AG04449 (cell line): ENCODE measurements around the gene HOXB1.
A peak's percentile ranks its signal among the peaks of the same experiment; 100 is the strongest.

Experiments used
- CTCF ChIA-PET: fragments of 350-600 bp; formaldehyde crosslinking; extraction: SDS; loops from one replicate; lab custom pipeline; 2021; ENCODE audit warnings: antibody characterized with exemption; lab: Yijun Ruan, JAX
- POLR2A ChIA-PET: fragments of 400-600, 350-600 bp; formaldehyde crosslinking; extraction: SDS; loops from one replicate; lab custom pipeline; 2020; ENCODE audit warnings: antibody characterized with exemption, inconsistent platforms; lab: Yijun Ruan, JAX
- DNase-seq: peaks from one replicate; pipeline ENCODE4 v3.0.0-alpha.2; 2010; ENCODE audit warnings: low read depth, low spot score
- H3K4me3 ChIP-seq: 2 replicates; pipeline ENCODE4 v1.5.1; 2011; ENCODE audit warnings: low read depth, mild to moderate bottlenecking, control low read depth, low read length
- CTCF ChIP-seq: IDR thresholded peaks from one replicate; pipeline ENCODE4 v1.5.1; 2011; ENCODE audit warnings: mild to moderate bottlenecking, moderate library complexity, low read length, control low read depth, inconsistent platforms; ENCODE audit not compliant: insufficient read depth; ENCODE audit errors: missing control alignments

Gene HOXB1

GRCh38 chr17:48549914-48550501 is 19.2 kb upstream of the HOXB1 start:
- CTCF ChIA-PET = interaction anchor here (0.9 to 2.2 kb wide), 8 partner anchors 10 to 63 kb away, joined by 3 to 10 read pairs (median 4); partner anchors contain the start of gene HOXB5
- DNase-seq = no peak
- peak overlapping the region; percentile 41 for H3K4me3 ChIP-seq
- no peak for TF ChIP-seq CTCF
- POLR2A ChIA-PET = interaction anchor here (0.7 to 1.4 kb wide), 5 partner anchors 8 to 57 kb away, joined by 3 to 5 read pairs (median 3); no protein-coding TSS in a partner anchor

GRCh38 chr17:48549281-48549630 is 18.4 kb upstream of the HOXB1 start:
- TF ChIP-seq CTCF = no peak
- no peak overlapping the region for H3K4me3 ChIP-seq
- POLR2A ChIA-PET = interaction anchor here (0.9 to 1.3 kb wide), 2 partner anchors 10 to 42 kb away, joined by 3 to 5 read pairs; no protein-coding TSS in a partner anchor
- CTCF ChIA-PET = interaction anchor here (0.7 to 2.2 kb wide), 9 partner anchors 9 to 214 kb away, joined by 3 to 10 read pairs (median 4); partner anchors contain the start of gene HOXB5
- DNase-seq = no peak

- ChIA-PET POLR2A (interaction anchor here (0.7 to 2.0 kb wide), 4 partner anchors 9 to 66 kb away, joined by 3 to 7 read pairs (median 3); no protein-coding TSS in a partner anchor), CTCF (interaction anchor here (0.7 to 2.2 kb wide), 12 partner anchors 9 to 213 kb away, joined by 3 to 10 read pairs (median 4); partner anchors contain the start of gene HOXB5)
- DNase-seq = no peak
- TF ChIP-seq CTCF = no peak
- no peak overlapping the region for H3K4me3 ChIP-seq
Observed at GRCh38 chr17:48548523-48549280, 17.9 kb upstream of the HOXB1 start.

- ChIA-PET CTCF (interaction anchor here (0.9 to 2.2 kb wide), 13 partner anchors 8 to 197 kb away, joined by 3 to 10 read pairs (median 4); partner anchors contain the start of genes HOXB3 and HOXB5), POLR2A (interaction anchor here (0.7 to 2.5 kb wide), 8 partner anchors 9 to 65 kb away, joined by 3 to 14 read pairs (median 6); partner anchors contain the start of gene HOXB5)
- H3K4me3 ChIP-seq = peak overlapping the region; percentile 42
- no peak for DNase-seq
- no peak for TF ChIP-seq CTCF
Observed at GRCh38 chr17:48547808-48548522, 17.2 kb upstream of the HOXB1 start.

GRCh38 chr17:48546924-48547807 is 16.4 kb upstream of the HOXB1 start:
- ChIA-PET CTCF (interaction anchor here (0.9 to 2.1 kb wide), 12 partner anchors 9 to 196 kb away, joined by 3 to 10 read pairs (median 4); partner anchors contain the start of gene HOXB3), POLR2A (interaction anchor here (0.7 to 2.5 kb wide), 12 partner anchors 8 to 64 kb away, joined by 3 to 14 read pairs (median 4); partner anchors contain the start of gene HOXB5)
- TF ChIP-seq CTCF = no peak
- H3K4me3 ChIP-seq = peak overlapping the region; percentile 42
- no peak for DNase-seq
